ENCODE results near the gene NFKBIZ.

The NFKBIZ gene

DNA sequence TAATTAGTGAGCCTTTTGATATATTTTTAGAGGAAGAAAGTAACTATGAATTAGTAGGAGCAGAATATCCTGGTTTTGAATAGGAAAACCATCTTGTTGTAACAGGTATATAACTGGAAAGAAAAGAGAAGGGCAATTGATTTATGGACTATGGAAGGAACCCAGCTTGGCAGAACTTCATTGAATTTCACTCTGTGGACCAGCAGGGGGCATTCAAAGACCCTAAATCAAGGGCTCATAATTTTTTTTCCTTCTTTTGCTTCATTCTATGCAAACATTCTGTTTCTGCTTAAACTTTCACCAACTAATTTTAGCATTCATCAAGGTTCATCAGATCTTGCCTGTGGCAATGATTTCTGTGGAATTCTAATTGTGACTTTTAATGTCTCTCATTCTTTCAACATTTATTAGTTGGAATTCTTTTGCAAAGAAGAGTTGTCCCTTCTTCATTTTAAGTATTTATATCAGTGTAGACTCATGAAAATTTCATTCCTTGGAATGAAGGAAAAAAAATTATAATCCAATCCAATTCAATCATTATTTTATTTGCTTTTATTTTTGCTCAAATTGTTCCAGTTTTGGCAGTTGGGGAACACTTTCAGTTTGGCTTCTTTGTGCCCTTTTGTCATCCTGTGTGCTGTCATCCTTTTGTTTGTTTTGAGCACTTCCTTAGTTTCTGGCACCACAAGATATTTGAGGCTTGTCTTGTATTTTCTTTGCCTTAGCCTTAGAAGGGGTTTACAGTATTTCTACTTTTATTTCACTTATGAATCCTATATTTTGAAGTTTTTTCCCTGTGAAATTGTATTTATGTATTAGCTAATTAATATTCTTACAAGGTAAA is 39.9 kb upstream of the NFKBIZ start:
- H3K27me3 ChIP-seq (ENCODE audit: low read depth, low read length) = no peaks in the 10 kb centered on the region
- peaks cover 57% of the 10 kb centered on the region for H3K4me1 ChIP-seq (ENCODE audit: low read length)
- no peak overlapping the region for H3K9ac ChIP-seq (ENCODE audit: low read length)
- H3K36me3 ChIP-seq (replicated peaks; ENCODE audit: low read depth, low read length) = no peaks in the 10 kb centered on the region
- H3K4me3 ChIP-seq (ENCODE audit: low read length) = no peak overlapping the region
- H4K20me1 ChIP-seq (ENCODE audit: insufficient read depth, low read length) = no peaks in the 10 kb centered on the region
- TF ChIP-seq EZH2phosphoT487 (IDR thresholded peaks at IDR 0.05; ENCODE audit: low read depth) = no peak
- TF ChIP-seq, protein P1, sequence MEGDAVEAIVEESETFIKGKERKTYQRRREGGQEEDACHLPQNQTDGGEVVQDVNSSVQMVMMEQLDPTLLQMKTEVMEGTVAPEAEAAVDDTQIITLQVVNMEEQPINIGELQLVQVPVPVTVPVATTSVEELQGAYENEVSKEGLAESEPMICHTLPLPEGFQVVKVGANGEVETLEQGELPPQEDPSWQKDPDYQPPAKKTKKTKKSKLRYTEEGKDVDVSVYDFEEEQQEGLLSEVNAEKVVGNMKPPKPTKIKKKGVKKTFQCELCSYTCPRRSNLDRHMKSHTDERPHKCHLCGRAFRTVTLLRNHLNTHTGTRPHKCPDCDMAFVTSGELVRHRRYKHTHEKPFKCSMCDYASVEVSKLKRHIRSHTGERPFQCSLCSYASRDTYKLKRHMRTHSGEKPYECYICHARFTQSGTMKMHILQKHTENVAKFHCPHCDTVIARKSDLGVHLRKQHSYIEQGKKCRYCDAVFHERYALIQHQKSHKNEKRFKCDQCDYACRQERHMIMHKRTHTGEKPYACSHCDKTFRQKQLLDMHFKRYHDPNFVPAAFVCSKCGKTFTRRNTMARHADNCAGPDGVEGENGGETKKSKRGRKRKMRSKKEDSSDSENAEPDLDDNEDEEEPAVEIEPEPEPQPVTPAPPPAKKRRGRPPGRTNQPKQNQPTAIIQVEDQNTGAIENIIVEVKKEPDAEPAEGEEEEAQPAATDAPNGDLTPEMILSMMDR (IDR thresholded peaks at IDR 0.05; ENCODE audit: low read depth, low read length) = peak; percentile 79
- no peak overlapping the region for H2AFZ ChIP-seq (ENCODE audit: low read depth, low read length)
- no peaks in the 10 kb centered on the region for H3K79me2 ChIP-seq (ENCODE audit: low read length)
- no peak overlapping the region for H3K4me2 ChIP-seq (ENCODE audit: low read length)
- no peaks in the 10 kb centered on the region for H3K9me3 ChIP-seq (ENCODE audit: insufficient read depth, low read length)
- no peak overlapping the region for H3K27ac ChIP-seq (ENCODE audit: low read length)

DNA sequence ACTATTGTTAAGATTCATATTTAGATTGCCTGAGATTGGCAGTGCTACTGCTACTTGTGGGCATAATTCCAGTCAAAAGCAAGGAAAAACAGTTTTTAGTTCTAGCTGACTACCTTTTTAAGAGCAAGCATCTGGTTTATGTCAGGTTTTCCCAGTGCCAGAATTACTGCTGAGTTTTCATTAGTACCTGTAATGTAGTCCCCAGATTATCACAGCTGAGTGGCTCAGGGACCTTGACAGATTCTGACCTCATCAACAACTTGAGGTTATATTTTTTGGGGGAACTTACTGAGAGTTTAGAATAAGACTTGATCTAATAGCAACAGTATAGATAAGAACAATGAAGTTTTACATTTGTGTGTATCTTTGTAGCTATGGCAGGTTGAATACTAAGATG is 39.3 kb upstream of the NFKBIZ start:
- Histone ChIP-seq H3K4me1 (ENCODE audit: low read length) (peaks cover 63% of the 10 kb centered on the region), H3K4me3 (ENCODE audit: low read length) (no peak overlapping the region), H3K9ac (ENCODE audit: low read length) (no peak overlapping the region), H4K20me1 (ENCODE audit: insufficient read depth, low read length) (no peaks in the 10 kb centered on the region), H2AFZ (ENCODE audit: low read depth, low read length) (no peak overlapping the region), H3K79me2 (ENCODE audit: low read length) (no peaks in the 10 kb centered on the region), H3K27me3 (ENCODE audit: low read depth, low read length) (no peaks in the 10 kb centered on the region), H3K4me2 (ENCODE audit: low read length) (no peak overlapping the region), H3K9me3 (ENCODE audit: insufficient read depth, low read length) (no peaks in the 10 kb centered on the region), H3K27ac (ENCODE audit: low read length) (no peak overlapping the region), H3K36me3 (replicated peaks; ENCODE audit: low read depth, low read length) (no peaks in the 10 kb centered on the region)
- TF ChIP-seq EZH2phosphoT487 (IDR thresholded peaks at IDR 0.05; ENCODE audit: low read depth) = no peak
- TF ChIP-seq, protein P1 (IDR thresholded peaks at IDR 0.05; ENCODE audit: low read depth, low read length) = no peak

DNA sequence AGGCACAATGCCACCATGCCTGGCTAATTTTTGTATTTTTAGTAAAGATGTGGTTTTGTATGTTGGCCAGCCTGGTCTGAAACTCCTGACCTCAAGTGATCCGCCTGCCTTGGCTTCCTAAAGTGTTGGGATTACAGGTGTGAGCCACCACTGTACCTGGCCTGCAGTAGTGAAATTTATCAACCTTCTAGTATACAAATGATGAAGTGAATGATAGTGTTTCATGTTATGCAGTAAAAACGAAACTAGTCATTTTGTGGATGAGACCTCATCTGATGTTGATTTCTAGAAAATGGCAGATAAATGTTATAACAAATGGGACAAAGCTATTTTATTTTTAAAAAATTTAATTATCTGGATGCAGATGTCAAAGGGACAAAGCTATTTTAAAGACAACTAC is 37.4 kb upstream of the NFKBIZ start:
- Histone ChIP-seq H3K9ac (ENCODE audit: low read length) (0 out of 2 replicates have a peak overlapping the region, but pooled peaks have one; percentile 20), H3K27me3 (ENCODE audit: low read depth, low read length) (no peaks in the 10 kb centered on the region), H4K20me1 (ENCODE audit: insufficient read depth, low read length) (no peaks in the 10 kb centered on the region), H3K9me3 (ENCODE audit: insufficient read depth, low read length) (no peaks in the 10 kb centered on the region), H2AFZ (ENCODE audit: low read depth, low read length) (no peak overlapping the region), H3K27ac (ENCODE audit: low read length) (no peak overlapping the region), H3K36me3 (replicated peaks; ENCODE audit: low read depth, low read length) (no peaks in the 10 kb centered on the region), H3K4me1 (ENCODE audit: low read length) (peaks cover 66% of the 10 kb centered on the region), H3K4me3 (ENCODE audit: low read length) (peak overlapping the region; percentile 32), H3K4me2 (ENCODE audit: low read length) (peak overlapping the region; percentile 58), H3K79me2 (ENCODE audit: low read length) (no peaks in the 10 kb centered on the region)
- TF ChIP-seq EZH2phosphoT487 (IDR thresholded peaks at IDR 0.05; ENCODE audit: low read depth) = no peak
- TF ChIP-seq, protein P1 (IDR thresholded peaks at IDR 0.05; ENCODE audit: low read depth, low read length) = no peak

DNA sequence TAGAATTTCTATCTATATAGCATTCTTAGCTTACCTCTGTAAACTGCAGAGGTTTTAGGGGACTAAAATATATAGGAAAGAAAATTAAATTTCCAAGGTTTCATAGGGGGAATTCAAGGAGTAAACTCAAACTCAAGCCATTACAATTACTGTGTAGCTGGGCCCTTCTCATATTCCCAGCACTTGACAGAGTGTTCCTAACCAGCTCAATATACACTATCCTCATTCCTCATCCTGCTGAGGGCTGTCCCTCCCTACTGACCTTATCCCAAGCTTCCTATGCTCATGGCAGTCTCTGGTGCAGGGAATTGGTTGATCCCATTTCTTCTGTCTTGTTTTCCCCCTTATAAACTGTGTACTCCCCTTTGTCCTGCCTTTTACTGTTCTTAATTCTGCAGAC is 36.4 kb upstream of the NFKBIZ start:
- Histone ChIP-seq H3K36me3 (replicated peaks; ENCODE audit: low read depth, low read length) (peaks cover 4% of the 10 kb centered on the region), H3K27ac (ENCODE audit: low read length) (no peak overlapping the region), H3K4me3 (ENCODE audit: low read length) (no peak overlapping the region), H3K79me2 (ENCODE audit: low read length) (no peaks in the 10 kb centered on the region), H2AFZ (ENCODE audit: low read depth, low read length) (no peak overlapping the region), H3K4me1 (ENCODE audit: low read length) (peaks cover 70% of the 10 kb centered on the region), H3K4me2 (ENCODE audit: low read length) (peak overlapping the region; percentile 5; the same call in 1 of the 2 replicates), H3K9ac (ENCODE audit: low read length) (no peak overlapping the region), H3K9me3 (ENCODE audit: insufficient read depth, low read length) (no peaks in the 10 kb centered on the region), H4K20me1 (ENCODE audit: insufficient read depth, low read length) (no peaks in the 10 kb centered on the region), H3K27me3 (ENCODE audit: low read depth, low read length) (no peaks in the 10 kb centered on the region)
- TF ChIP-seq EZH2phosphoT487 (IDR thresholded peaks at IDR 0.05; ENCODE audit: low read depth) = no peak
- TF ChIP-seq, protein P1 (IDR thresholded peaks at IDR 0.05; ENCODE audit: low read depth, low read length) = no peak
